GM23338 (cell line): ENCODE data around the gene SCFD2.

ENCODE experiments used
- CREB1 ChIP-seq: fragments of 250-450 bp; sonication (Bioruptor Pico); IDR thresholded peaks from 2 replicates; pipeline ENCODE4 v1.5.0; 2020; ENCODE audit warnings: low read depth, mild to moderate bottlenecking, moderate library complexity
- CTCF ChIP-seq, 2 experiments: fragments of 200-600 bp in 1 of 2; sonication (generic) in 1 of 2; conservative IDR thresholded peaks; 2 replicates each; pipeline versions ENCODE4 v1.5.1 to v1.6.1; 2016 to 2017; ENCODE audit warnings: antibody characterized with exemption in 2 of 2, low read depth in 2 of 2, mild to moderate bottlenecking in 2 of 2, moderate library complexity in 1 of 2
- ETS1 ChIP-seq: IDR thresholded peaks from 2 replicates; pipeline ENCODE4 v1.6.1; 2016; ENCODE audit warnings: antibody characterized with exemption
- EZH2phosphoT487 ChIP-seq: fragments of 200-600 bp; sonication (generic); IDR thresholded peaks from one replicate; pipeline ENCODE4 v1.8.1; 2018; ENCODE audit warnings: antibody characterized with exemption; ENCODE audit not compliant: unreplicated experiment
- POLR2AphosphoS5 ChIP-seq: IDR thresholded peaks from 2 replicates; pipeline ENCODE4 v1.6.1; 2016; ENCODE audit warnings: antibody characterized with exemption, low read depth
- REST ChIP-seq: IDR thresholded peaks from one replicate; pipeline ENCODE4 v1.6.1; 2018; ENCODE audit warnings: antibody characterized with exemption; ENCODE audit not compliant: unreplicated experiment
- ZNF114 ChIP-seq: fragments of 250-450 bp; sonication (Bioruptor Pico); IDR thresholded peaks from 2 replicates; pipeline ENCODE4 v1.5.0; 2020; ENCODE audit warnings: mild to moderate bottlenecking, moderate library complexity

- TF ChIP-seq POLR2AphosphoS5 (no peak), REST (no peak), CTCF (conservative IDR thresholded peaks at IDR 0.05; ENCODE audit: low read depth in 2 of 2) (no peak), ETS1 (no peak), CREB1 (no peak), EZH2phosphoT487 (no peak), ZNF114 (no peak)
These were observed 179.0 kb downstream of the SCFD2 start for GRCh38 chr4:53186714-53187358.
